Measurements from ENCODE around the gene ALPI. TPM values are rescaled to one million over a fixed set of nuclear protein-coding genes. Genes with fewer than 3 reads are reported as not detected.

The ALPI gene
- total RNA-seq, 2 donors from 2014 or later = not detected

GRCh38 chr2:232458051-232458660, 2.2 kb downstream of the ALPI start:
- DNase-seq (ENCODE audit: low spot score) (no peak), ATAC-seq (ENCODE audit: insufficient number of reproducible peaks, low FRiP score, low read depth) (no peak)
- Histone ChIP-seq H3K4me3 (no peak overlapping the region), H3K36me3 (no peaks in the 10 kb centered on the region), H3K9me3 (no peaks in the 10 kb centered on the region), H3K27ac (no peak overlapping the region), H3K27me3 (replicated peaks; ENCODE audit: insufficient read depth) (no peaks in the 10 kb centered on the region), H3K4me1 (ENCODE audit: control insufficient read depth in 1 of 2, low read depth in 2 of 2) (no peaks in the 10 kb centered on the region)
- no peak for TF ChIP-seq CTCF (IDR thresholded peaks at IDR 0.05)

GRCh38 chr2:232458661-232459418, 2.9 kb downstream of the ALPI start:
- no peak for ATAC-seq (ENCODE audit: insufficient number of reproducible peaks, low FRiP score, low read depth)
- Histone ChIP-seq H3K27ac (no peak overlapping the region), H3K4me3 (no peak overlapping the region), H3K27me3 (replicated peaks; ENCODE audit: insufficient read depth) (no peaks in the 10 kb centered on the region), H3K36me3 (no peaks in the 10 kb centered on the region), H3K9me3 (no peaks in the 10 kb centered on the region), H3K4me1 (ENCODE audit: control insufficient read depth in 1 of 2, low read depth in 2 of 2) (no peaks in the 10 kb centered on the region)
- TF ChIP-seq CTCF (IDR thresholded peaks at IDR 0.05) = no peak
- no peak for DNase-seq (ENCODE audit: low spot score)

- no peak overlapping the region for H3K4me3 ChIP-seq
- H3K27ac ChIP-seq = no peak overlapping the region
- H3K4me1 ChIP-seq (ENCODE audit: control insufficient read depth in 1 of 2, low read depth in 2 of 2) = no peaks in the 10 kb centered on the region
- ATAC-seq (ENCODE audit: insufficient number of reproducible peaks, low FRiP score, low read depth) (no peak), DNase-seq (ENCODE audit: low spot score) (no peak)
- H3K27me3 ChIP-seq (replicated peaks; ENCODE audit: insufficient read depth) = no peaks in the 10 kb centered on the region
- no peaks in the 10 kb centered on the region for H3K36me3 ChIP-seq
- no peak for TF ChIP-seq CTCF (IDR thresholded peaks at IDR 0.05)
- H3K9me3 ChIP-seq = no peaks in the 10 kb centered on the region
Observed at GRCh38 chr2:232459419-232460035, 3.6 kb downstream of the ALPI start.

GRCh38 chr2:232460171-232460570, 4.2 kb downstream of the ALPI start:
- Histone ChIP-seq H3K36me3 (no peaks in the 10 kb centered on the region), H3K27me3 (replicated peaks; ENCODE audit: insufficient read depth) (no peaks in the 10 kb centered on the region), H3K4me1 (ENCODE audit: control insufficient read depth in 1 of 2, low read depth in 2 of 2) (no peaks in the 10 kb centered on the region), H3K9me3 (no peaks in the 10 kb centered on the region), H3K27ac (no peak overlapping the region), H3K4me3 (no peak overlapping the region)
- no peak for DNase-seq (ENCODE audit: low spot score)
- ATAC-seq (ENCODE audit: insufficient number of reproducible peaks, low FRiP score, low read depth) = no peak
- TF ChIP-seq CTCF (IDR thresholded peaks at IDR 0.05) = no peak

All from thoracic aorta (tissue), 2 donors.